GM18507 (cell line): ENCODE results near the gene ARFGAP2.
A peak's percentile ranks its signal among the peaks of the same experiment; 100 is the strongest.

Experiments
- DNase-seq: peaks from one replicate; pipeline ENCODE4 v3.0.0; 2011; ENCODE audit warnings: low read depth; ENCODE audit not compliant: insufficient read length; ENCODE audit errors: extremely low spot score
- FAIRE-seq: peaks from 2 replicates; lab custom pipeline; 2011; peaks lifted over from hg19 to GRCh38; lab: Jason Lieb, UNC

ARFGAP2 gene

GRCh38 chr11:47177229-47177845 is 658 bp upstream of the ARFGAP2 start:
- DNase-seq (peak; percentile 54), FAIRE-seq (peak; percentile 90)

GRCh38 chr11:47175746-47176327 is 842 bp downstream of the ARFGAP2 start:
- DNase-seq, result no peak
- no peak for FAIRE-seq

GRCh38 chr11:47172740-47173336 is 3.8 kb downstream of the ARFGAP2 start:
- FAIRE-seq (no peak), DNase-seq (no peak)

- FAIRE-seq (no peak), DNase-seq (no peak)
Measured at GRCh38 chr11:47171856-47172255, 4.8 kb downstream of the ARFGAP2 start.

- DNase-seq (no peak), FAIRE-seq (no peak)
Measured at GRCh38 chr11:47171061-47171838, 5.4 kb downstream of the ARFGAP2 start.

GRCh38 chr11:47166368-47166767 is 10.3 kb downstream of the ARFGAP2 start:
- DNase-seq (no peak), FAIRE-seq (no peak)

- no peak for FAIRE-seq
- no peak for DNase-seq
Measured at GRCh38 chr11:47165253-47165840, 11.3 kb downstream of the ARFGAP2 start.

GRCh38 chr11:47164321-47164720 is 12.4 kb downstream of the ARFGAP2 start:
- FAIRE-seq, result no peak

GRCh38 chr11:47163898-47164297 is 12.8 kb downstream of the ARFGAP2 start:
- FAIRE-seq, result no peak
- DNase-seq, result no peak

More at GRCh38 chr11:47164321-47164720, 12.4 kb downstream of the ARFGAP2 start:
- no peak for DNase-seq

- DNase-seq (no peak), FAIRE-seq (no peak)
Measured at GRCh38 chr11:47163193-47163592, 13.5 kb downstream of the ARFGAP2 start.

GRCh38 chr11:47162426-47162825 is 14.3 kb downstream of the ARFGAP2 start:
- DNase-seq (no peak), FAIRE-seq (no peak)

GRCh38 chr11:47161890-47162289 is 14.8 kb downstream of the ARFGAP2 start:
- no peak for FAIRE-seq
- DNase-seq, result no peak

- DNase-seq, result peak; percentile 58
- peak; percentile 47 for FAIRE-seq
Measured at GRCh38 chr11:47161134-47161854, 15.4 kb downstream of the ARFGAP2 start.

- DNase-seq (no peak), FAIRE-seq (no peak)
Measured at GRCh38 chr11:47160753-47161133, 15.9 kb downstream of the ARFGAP2 start.

GRCh38 chr11:47158242-47158641 is 18.4 kb downstream of the ARFGAP2 start:
- no peak for DNase-seq
- FAIRE-seq, result no peak

- DNase-seq (no peak), FAIRE-seq (no peak)
Measured at GRCh38 chr11:47157805-47158204, 18.9 kb downstream of the ARFGAP2 start.

GRCh38 chr11:47156951-47157350 is 19.7 kb downstream of the ARFGAP2 start:
- FAIRE-seq (no peak), DNase-seq (no peak)

- no peak for FAIRE-seq
Measured at GRCh38 chr11:47156333-47156732, 20.3 kb downstream of the ARFGAP2 start.

GRCh38 chr11:47155879-47156278 is 20.8 kb downstream of the ARFGAP2 start:
- DNase-seq (no peak), FAIRE-seq (no peak)

More at GRCh38 chr11:47156333-47156732, 20.3 kb downstream of the ARFGAP2 start:
- DNase-seq, result no peak
